ENCODE data around the gene PTCH1.

PTCH1 gene

DNA sequence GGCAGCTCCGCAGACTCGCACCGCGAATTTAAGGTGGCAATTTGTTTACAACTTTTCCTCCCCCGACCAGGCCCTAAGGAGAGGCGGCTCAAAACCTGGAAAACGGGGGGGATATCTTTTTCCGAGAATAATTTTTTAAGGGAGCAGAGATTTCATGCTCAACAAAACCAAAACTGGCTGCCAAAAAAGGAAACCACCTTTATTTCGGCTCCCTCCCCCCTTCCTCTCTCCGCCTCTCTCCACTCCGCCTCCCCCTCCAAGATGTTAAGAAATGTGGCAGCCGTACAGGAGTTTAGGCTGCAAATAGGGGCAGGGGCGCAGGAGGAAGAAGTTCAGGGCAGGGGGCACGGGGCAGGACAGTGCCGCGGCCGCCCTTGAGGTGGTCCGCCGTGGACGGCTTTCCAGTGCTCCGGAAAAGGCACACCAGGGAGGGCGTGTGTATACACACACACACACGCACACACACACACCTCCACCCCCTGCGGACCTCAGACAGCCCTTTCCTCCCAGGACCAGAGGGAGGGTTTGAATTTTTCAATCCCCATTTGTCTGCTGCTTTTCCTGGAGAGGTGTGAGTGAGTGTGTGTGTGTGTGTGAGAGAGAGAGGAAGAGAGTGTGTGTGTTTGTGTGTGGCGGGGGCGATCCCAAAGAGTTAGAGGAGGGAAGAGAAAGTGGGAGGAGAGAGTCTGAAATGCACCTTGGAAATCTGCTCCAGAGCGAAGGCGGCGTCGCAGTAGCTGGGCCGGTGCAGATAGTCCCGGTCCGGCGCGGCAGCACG lies 9.1 kb downstream of the PTCH1 start:
- H3K27ac ChIP-seq (ENCODE audit: low read length), result peak overlapping the region; percentile 78
- H2AFZ ChIP-seq (ENCODE audit: low read depth, low read length), result peak overlapping the region; percentile 20
- H3K36me3 ChIP-seq (replicated peaks; ENCODE audit: low read depth, low read length), result no peaks in the 10 kb centered on the region
- H3K9ac ChIP-seq (ENCODE audit: low read length), result peak overlapping the region; percentile 88
- H3K4me3 ChIP-seq (ENCODE audit: low read length), result peak overlapping the region; percentile 99
- peaks cover 28% of the 10 kb centered on the region for H3K4me1 ChIP-seq (ENCODE audit: low read length)
- H3K79me2 ChIP-seq (ENCODE audit: low read length), result peaks cover 49% of the 10 kb centered on the region
- TF ChIP-seq EZH2phosphoT487 (IDR thresholded peaks at IDR 0.05; ENCODE audit: low read depth), result no peak
- TF ChIP-seq, protein P1, sequence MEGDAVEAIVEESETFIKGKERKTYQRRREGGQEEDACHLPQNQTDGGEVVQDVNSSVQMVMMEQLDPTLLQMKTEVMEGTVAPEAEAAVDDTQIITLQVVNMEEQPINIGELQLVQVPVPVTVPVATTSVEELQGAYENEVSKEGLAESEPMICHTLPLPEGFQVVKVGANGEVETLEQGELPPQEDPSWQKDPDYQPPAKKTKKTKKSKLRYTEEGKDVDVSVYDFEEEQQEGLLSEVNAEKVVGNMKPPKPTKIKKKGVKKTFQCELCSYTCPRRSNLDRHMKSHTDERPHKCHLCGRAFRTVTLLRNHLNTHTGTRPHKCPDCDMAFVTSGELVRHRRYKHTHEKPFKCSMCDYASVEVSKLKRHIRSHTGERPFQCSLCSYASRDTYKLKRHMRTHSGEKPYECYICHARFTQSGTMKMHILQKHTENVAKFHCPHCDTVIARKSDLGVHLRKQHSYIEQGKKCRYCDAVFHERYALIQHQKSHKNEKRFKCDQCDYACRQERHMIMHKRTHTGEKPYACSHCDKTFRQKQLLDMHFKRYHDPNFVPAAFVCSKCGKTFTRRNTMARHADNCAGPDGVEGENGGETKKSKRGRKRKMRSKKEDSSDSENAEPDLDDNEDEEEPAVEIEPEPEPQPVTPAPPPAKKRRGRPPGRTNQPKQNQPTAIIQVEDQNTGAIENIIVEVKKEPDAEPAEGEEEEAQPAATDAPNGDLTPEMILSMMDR (IDR thresholded peaks at IDR 0.05; ENCODE audit: low read depth, low read length), result no peak
- H3K4me2 ChIP-seq (ENCODE audit: low read length), result peak overlapping the region; percentile 80
- peaks cover 8% of the 10 kb centered on the region; the same call in 1 of the 2 replicates for H4K20me1 ChIP-seq (ENCODE audit: insufficient read depth, low read length)
- H3K27me3 ChIP-seq (ENCODE audit: low read depth, low read length), result no peaks in the 10 kb centered on the region
- H3K9me3 ChIP-seq (ENCODE audit: insufficient read depth, low read length), result no peaks in the 10 kb centered on the region

DNA sequence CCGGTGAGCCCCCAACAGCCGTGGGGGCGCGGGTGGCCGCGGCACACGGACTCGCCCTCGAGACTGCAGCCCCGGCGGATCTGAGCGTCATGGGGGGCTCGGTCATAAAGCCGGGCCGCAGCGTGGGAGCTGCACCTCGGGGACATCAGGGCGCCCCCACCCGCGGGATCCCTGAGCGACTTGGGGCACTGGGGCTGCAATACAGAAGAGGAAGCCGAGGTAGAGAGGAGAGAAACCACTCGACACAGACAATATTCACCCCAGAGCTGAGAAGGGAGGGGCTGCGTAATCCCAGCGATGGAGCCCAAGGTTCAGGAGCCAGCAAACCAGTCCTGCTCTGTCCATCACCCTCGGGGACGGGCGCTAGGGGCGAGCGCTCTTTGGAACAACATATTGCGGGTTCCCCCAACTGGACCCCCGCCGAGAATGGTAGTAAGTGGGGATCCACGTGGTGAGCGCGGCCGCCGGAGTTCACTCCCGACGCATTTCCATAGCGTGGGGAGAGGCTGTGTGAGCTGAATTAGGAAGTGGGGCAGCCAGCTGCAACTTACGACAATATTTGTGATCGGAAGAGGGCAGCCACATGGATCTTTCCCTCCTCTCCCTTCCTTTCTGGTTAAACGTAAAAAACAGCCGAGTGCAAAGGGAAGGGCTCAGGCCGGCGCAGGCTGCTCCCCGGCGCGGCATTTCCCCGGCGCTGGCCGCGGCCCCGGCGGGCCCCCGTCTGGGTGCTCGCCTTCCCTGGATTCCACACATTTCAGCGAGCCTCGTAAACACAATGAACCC lies 9.9 kb downstream of the PTCH1 start:
- Histone ChIP-seq H3K27ac (ENCODE audit: low read length) (peak overlapping the region; percentile 78), H3K4me1 (ENCODE audit: low read length) (peaks cover 21% of the 10 kb centered on the region), H3K4me2 (ENCODE audit: low read length) (peak overlapping the region; percentile 80), H2AFZ (ENCODE audit: low read depth, low read length) (peak overlapping the region; percentile 20; the same call in 1 of the 2 replicates), H3K4me3 (ENCODE audit: low read length) (peak overlapping the region; percentile 99), H3K27me3 (ENCODE audit: low read depth, low read length) (no peaks in the 10 kb centered on the region), H3K36me3 (replicated peaks; ENCODE audit: low read depth, low read length) (no peaks in the 10 kb centered on the region), H3K9ac (ENCODE audit: low read length) (peak overlapping the region; percentile 88), H3K9me3 (ENCODE audit: insufficient read depth, low read length) (no peaks in the 10 kb centered on the region), H3K79me2 (ENCODE audit: low read length) (peaks cover 50% of the 10 kb centered on the region), H4K20me1 (ENCODE audit: insufficient read depth, low read length) (peaks cover 8% of the 10 kb centered on the region; the same call in 1 of the 2 replicates)
- TF ChIP-seq, protein P1 (IDR thresholded peaks at IDR 0.05; ENCODE audit: low read depth, low read length), result no peak
- no peak for TF ChIP-seq EZH2phosphoT487 (IDR thresholded peaks at IDR 0.05; ENCODE audit: low read depth)

DNA sequence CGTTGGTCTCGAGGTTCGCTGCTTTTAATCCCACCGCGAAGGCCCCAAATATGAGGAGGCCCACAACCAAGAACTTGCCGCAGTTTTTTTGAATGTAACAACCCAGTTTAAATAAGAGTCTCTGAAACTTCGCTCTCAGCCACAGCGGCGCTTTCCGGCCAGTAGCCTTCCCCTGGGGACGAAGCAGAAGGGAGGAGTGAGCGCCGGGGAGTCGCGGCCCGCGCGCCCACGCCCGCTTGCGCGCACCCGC lies 10.4 kb downstream of the PTCH1 start:
- no peak overlapping the region for H2AFZ ChIP-seq (ENCODE audit: low read depth, low read length)
- peak overlapping the region; percentile 88 for H3K9ac ChIP-seq (ENCODE audit: low read length)
- H3K4me2 ChIP-seq (ENCODE audit: low read length), result peak overlapping the region; percentile 80
- H3K36me3 ChIP-seq (replicated peaks; ENCODE audit: low read depth, low read length), result no peaks in the 10 kb centered on the region
- TF ChIP-seq EZH2phosphoT487 (IDR thresholded peaks at IDR 0.05; ENCODE audit: low read depth), result no peak
- TF ChIP-seq, protein P1 (IDR thresholded peaks at IDR 0.05; ENCODE audit: low read depth, low read length), result no peak
- peaks cover 49% of the 10 kb centered on the region for H3K79me2 ChIP-seq (ENCODE audit: low read length)
- H4K20me1 ChIP-seq (ENCODE audit: insufficient read depth, low read length), result peaks cover 8% of the 10 kb centered on the region; the same call in 1 of the 2 replicates
- H3K4me3 ChIP-seq (ENCODE audit: low read length), result peak overlapping the region; percentile 99
- H3K27ac ChIP-seq (ENCODE audit: low read length), result peak overlapping the region; percentile 78
- H3K27me3 ChIP-seq (ENCODE audit: low read depth, low read length), result no peaks in the 10 kb centered on the region
- peaks cover 16% of the 10 kb centered on the region for H3K4me1 ChIP-seq (ENCODE audit: low read length)
- no peaks in the 10 kb centered on the region for H3K9me3 ChIP-seq (ENCODE audit: insufficient read depth, low read length)
